Measurements from ENCODE around the gene RABGAP1L.
A peak's percentile ranks its signal among the peaks of the same experiment; 100 is the strongest.
"Not testable (repeated sequence)": the region's sequence is repeated elsewhere in the genome, so short reads cannot be mapped to it uniquely, and the experiment has no call there.

The RABGAP1L gene

DNA sequence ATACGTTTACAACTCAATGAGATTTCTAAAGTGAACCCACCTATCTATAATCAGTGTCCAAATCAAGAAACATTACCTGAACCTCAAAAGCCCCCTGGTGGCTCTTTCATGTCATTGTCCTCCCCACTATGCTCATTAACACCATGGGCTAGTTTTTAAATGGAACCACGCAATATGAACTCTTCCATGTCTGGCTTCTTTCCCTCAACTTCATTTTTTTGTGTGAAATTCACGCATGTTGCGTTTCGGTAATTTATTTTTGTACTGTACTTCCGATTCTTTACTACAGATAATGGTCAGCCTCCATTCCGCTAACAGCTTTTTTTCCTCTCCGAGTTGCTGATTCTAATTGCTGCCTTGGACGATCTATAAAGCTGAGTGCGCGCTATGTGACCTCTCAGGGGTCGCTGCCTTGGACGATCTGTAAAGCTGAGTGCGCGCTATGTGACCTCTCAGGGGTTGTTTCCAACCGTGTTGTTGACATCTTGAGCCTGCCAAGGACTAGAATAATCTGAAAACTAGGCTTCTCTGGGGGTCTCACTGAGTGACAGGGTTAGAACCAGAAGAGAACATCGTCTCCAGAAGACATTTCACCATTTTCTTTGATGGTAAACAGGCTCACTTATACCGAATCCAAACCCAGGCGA, 839.4 kb downstream of the RABGAP1L start:
- DNase-seq (ENCODE audit: low read depth) = peak; percentile 33

GRCh38 chr1:174999216-174999935, 840.1 kb downstream of the RABGAP1L start:
- peak; percentile 100 for DNase-seq (ENCODE audit: low read depth)

DNA sequence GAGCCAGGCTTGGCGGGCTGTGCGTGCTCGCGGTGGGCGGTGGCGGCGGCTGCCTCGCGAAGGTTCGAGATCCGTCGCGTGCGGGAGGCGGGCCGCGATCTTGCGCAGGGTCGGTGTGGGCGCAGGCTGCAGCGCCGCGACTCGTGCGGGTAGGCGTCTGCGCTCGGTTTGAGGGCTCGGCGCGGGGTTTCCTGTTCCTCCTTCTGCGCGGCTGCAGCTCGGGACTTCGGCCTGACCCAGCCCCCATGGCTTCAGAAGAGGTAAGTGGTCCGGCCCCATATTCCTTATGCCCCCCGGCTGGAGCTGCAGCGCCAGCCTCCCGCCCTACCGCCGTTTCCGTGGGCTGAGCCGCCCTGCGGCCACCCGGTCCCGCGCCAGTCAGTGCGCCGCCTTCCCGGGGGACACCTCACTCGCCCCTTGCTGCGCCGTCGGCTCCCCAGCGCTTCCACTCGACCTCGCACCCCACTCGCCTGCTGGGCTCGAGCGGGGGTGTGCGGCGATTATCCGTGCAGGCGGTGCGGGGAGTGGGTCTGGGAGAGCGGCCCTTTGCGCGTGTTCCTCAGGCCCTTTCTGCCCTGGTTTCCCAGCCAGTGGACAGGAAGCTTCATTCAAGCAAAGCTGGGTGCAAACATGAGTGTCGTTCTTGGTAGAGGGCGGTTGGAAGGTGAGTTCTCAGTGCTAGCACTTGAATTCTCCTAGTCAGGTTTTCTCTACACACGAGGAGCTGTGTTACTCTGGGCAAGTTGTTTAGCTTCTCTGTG, 840.8 kb downstream of the RABGAP1L start, which contains the start of gene CACYBP:
CACYBP (plus strand) TSS at position 12 of the 761 bp plus-strand sequence; CDS start at position 246, 234 bp downstream.
- no peak for DNase-seq (ENCODE audit: low read depth)

GRCh38 chr1:175000697-175001187, 841.4 kb downstream of the RABGAP1L start:
- no peak for DNase-seq (ENCODE audit: low read depth)

DNA sequence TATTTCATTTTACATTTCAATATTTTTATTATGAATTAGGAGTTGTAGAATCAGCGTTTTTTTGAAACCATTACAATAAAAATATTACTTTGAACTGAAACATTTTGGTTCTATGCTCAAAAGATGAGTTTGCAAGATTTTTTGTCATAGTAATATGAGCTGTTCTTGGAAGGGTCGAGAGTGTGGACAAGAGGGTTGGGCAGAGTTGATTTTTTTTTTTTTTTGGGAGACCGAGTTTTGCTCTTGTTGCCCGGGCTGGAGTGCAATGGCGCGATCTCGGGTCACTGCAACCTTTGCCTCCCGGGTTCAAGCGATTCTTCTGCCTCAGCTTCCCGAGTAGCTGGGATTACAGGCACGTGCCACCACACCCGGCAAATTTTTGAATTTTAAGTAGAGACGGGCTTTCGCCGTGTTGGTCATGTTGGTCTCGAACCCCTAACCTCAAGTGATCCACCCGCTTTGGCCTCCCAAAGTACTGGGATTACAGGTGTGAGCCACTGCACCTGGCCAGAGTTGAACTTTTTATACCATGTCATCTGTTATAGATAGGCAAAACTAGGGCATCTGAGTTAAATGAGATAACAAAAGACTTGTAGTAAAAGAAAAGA, 843.7 kb downstream of the RABGAP1L start:
- no peak for DNase-seq (ENCODE audit: low read depth)

DNA sequence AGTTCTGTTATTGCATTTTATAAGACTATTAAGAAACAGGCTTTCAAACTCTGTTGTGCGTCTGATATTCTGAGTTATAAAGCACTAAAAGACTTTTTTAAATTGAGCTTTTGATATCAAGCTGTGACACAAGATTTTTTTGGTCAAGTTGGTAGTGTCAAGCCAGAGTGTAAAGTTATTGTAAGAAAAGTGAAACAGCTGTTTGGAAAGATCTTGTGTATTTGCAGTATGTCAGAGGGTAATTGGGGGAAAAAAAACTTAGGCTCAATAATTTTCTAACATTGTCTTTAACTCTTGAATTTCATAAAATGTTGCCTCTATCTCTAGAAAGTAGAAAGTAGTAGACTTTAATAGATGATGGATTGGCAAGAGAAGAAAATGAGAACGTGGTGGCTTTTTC, 844.2 kb downstream of the RABGAP1L start:
- DNase-seq (ENCODE audit: low read depth) = no peak

DNA sequence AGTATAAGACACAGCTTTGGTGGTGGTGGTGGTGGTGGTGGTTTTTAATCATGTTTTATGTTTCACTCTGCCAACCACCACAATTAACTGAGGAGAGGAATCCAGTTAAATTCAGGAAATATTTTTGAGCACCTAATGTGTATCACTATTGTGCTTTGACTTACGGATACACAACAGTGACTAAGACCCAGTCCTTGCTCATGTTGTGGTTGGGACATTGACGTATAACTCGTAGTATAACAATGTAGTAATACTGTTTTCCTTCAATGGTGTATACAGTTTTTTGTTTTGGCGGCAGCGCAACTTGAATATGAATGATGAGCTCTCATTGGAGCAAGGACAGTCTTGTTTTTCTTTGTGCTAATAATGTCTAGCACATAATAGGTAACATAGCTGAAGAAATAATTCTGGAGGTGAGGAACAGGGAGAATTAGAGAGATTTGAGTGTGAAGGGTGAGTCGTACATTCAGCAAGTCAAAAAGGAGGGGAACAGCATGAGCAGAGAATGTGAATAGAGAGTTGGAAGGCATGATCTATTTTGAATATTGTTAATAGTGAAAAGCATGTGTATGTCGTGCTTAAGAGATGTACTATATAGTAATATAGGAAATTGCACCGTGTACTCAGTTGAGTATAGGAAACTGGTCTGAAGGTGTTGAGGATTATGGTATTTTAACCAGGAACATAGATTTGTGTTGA, 845.9 kb downstream of the RABGAP1L start:
- DNase-seq (ENCODE audit: low read depth) = no peak

- no peak for DNase-seq (ENCODE audit: low read depth)
These were observed 850.2 kb downstream of the RABGAP1L start for GRCh38 chr1:175009532-175009931.

GRCh38 chr1:175013445-175013844, 854.1 kb downstream of the RABGAP1L start:
- no peak for DNase-seq (ENCODE audit: low read depth)

DNA sequence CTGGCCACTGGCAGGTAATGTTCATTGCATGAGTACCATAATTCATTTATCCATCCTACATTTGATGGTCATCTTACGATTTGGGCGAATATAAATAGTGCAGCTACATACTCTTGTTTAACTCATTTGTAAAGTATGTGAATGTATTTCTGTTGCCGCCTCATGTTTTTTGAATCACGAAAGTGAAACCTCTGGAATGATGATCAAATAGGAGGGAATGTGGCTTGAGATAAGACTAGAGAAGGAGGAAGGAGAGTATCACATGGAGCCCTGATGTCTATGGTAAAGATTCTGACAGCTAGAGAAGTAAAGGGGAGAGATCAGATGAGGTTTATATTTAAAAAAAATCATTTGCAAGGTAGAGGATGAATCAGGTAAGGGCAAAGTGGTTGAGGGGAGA, 855.9 kb downstream of the RABGAP1L start:
- no peak for DNase-seq (ENCODE audit: low read depth)

DNA sequence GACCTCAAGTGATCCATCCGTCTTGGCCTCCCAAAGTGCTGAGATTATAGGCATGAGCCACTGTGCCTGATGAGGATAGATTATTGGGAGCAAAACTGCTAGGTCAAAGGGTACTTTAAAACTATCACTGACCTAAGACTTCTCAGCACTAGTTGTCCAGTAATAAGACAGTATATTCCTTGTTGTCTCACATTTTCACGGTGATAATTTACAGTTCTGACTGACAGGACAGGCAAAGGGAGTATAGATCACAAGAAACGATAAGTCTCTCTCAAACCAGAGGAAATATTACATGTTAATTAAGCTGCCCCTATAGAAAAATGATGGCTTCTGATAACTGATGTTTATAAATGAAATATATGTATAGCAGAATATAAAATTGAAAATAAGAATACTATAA, 860.2 kb downstream of the RABGAP1L start:
- no peak for DNase-seq (ENCODE audit: low read depth)

DNA sequence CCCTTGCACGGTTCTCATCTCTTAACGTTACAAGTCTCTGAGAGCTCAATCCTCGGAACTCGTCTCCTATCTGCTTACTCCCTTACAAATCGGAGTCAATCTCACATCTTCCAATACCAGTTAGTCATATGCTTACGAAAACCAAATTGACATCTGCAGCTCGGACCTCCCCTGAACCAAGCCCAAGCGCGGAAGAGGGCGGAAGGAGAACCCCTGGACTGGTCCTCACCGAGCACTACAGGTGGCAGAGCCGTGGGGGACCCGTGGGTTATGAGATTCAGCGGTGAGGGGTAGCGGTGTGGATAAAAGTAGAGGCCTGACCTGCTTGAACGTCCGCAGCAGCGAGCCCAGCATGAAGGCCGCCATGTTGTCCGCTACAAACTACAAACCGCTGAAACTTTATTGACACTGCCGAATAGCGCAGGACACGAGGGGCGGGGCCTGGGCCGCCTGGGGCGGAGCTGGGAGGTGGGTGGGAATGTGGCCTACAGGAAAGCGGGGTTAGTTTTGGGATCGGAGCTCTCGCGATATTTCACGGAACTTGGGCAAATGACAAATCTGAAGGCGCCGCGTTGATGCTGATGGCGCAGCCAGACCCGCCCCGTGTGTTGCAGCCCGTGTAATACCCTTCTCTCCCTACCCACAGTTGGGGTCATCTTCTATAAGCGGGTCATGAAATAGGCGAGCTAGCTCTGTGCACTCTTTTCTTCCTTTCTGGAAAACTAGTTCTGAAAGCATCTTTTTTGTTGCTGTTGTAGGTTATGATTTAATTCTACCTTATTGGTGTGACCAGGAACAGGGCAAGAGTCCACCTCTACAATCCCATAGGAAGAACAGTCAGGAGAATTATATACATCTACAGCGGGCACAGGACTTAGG, 864.0 kb downstream of the RABGAP1L start, which contains the start of gene MRPS14:
MRPS14 (minus strand) TSS at position 383 of the 879 bp plus-strand sequence; CDS start at position 366, 17 bp downstream.
- DNase-seq (ENCODE audit: low read depth) = peak; percentile 98

DNA sequence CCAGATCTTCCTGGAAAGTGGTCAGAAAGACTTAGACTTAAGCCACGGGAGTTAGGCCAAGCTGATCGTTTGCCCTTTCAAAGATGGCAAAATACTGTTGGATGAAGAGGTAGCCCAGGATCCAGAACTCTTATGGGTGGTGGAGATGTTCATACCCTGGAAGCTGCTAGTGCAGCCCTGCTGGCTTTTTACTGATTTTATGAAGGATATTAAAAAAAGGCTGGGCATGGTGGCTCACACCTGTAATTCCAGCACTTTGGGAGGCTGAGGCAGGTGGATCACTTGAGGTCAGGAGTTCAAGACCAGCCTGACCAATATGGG, 864.6 kb downstream of the RABGAP1L start:
- not testable (repeated sequence) for DNase-seq (ENCODE audit: low read depth)

GRCh38 chr1:175024773-175025172, 865.5 kb downstream of the RABGAP1L start:
- no peak for DNase-seq (ENCODE audit: low read depth)

DNA sequence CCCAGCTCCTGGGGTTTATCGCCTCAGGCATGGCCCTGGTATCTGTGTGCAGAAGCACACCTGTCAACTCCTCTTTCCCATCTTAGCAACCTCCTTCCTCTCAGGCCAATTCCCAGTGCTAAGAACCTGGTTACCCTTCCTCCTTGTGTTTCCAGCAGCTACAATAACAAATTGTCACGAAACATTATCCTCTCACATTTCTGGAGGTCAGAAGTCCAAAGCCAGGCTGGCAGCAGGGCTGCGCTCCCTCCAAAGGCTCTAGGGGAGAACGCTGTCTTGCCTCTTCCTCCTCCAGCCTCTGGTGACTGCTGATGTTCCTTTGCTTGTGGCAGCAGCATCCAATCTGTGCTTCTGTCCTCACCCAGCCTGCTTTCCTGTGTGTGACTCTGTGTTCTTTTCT, 874.6 kb downstream of the RABGAP1L start:
- no peak for DNase-seq (ENCODE audit: low read depth)

GRCh38 chr1:175034775-175035174, 875.5 kb downstream of the RABGAP1L start:
- no peak for DNase-seq (ENCODE audit: low read depth)

DNA sequence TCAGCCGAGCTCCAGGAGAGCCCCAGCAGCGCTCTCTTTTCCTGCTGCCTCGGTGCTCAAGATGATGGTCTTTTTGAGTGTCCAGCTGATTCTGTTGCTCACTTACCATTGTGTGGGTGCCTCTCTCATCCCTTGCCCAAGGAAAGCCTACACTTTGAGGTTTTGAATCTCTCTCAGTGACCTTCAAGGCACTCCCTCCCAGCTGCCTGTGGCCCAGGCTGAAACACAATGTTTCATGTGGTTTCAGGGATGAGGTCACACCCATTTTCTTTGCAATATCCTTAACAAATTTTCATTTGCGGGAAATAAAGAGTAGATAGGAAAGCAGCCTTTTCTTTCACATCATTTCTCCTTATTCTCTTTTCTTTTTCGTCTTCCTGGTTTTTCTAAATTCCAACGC, 876.5 kb downstream of the RABGAP1L start:
- no peak for DNase-seq (ENCODE audit: low read depth)

DNA sequence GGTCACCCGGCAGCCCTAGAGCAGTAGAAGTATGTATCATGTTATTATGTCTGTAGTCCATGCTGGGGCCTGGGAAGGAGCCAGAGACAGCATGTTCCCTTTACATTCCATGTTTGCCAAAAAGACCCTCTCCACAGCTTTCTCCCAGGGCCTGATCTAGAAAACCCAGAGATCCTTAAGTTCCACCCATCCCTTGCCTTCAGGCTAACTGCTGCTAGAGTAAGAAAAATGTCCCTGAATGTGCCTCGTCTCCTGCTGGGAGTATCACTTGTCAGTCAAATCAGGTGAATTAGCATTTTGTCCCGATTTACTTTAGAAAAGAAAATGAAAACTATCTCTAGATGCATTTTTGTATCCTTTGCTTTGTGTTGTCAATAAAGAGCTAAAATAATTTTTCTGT, 877.2 kb downstream of the RABGAP1L start:
- no peak for DNase-seq (ENCODE audit: low read depth)

DNA sequence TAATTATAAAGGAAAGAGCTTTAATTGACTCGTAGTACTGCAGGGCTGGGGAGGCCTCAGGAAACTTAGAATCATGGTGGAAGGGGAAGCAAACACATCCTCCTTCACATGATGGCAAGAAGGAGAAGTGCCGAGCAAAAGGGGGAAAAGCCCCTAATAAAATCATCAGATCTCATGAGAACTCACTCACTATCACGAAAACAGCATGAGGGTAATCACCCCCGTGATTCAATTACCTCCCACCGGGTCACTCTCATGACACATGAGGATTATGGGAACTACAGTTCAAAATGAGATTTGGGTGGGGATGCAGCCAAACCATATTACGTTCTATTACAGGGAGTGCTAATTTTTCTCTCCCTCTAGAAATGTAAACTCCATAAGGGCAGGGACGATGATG, 878.1 kb downstream of the RABGAP1L start:
- DNase-seq (ENCODE audit: low read depth) = no peak

DNA sequence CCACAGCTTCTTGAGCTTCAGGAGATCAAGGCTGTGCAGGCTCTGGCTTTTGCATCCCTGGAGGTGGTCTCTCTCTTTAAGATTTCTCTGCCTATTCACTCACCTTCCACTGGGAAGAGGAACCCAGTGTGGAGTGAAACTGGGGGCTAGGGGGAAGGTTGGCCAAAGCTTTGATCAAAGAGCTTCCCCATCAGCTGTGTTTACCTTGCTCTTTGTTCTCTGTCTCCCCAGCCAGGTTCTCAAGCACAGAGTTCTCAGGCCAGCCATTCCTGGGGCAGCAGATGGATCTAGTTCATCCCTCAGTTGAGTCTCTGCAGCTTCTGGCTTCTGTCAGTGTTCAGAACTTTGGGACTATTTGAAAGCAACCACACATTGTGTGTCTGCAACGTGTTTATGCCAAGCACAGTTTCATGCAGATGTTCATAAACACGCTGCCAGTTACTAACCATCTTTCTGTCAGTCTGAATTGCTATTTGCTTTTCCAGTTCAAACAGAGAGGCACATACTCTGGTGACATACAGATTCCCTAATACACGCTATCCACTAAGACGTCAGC, 881.1 kb downstream of the RABGAP1L start:
- no peak for DNase-seq (ENCODE audit: low read depth)

Data from fibroblast of gingiva (primary cell).